Smooth muscle cell (in vitro differentiated cells): ENCODE results near the gene POM121. TPM values are rescaled to one million over a fixed set of nuclear protein-coding genes. Genes with fewer than 3 reads are reported as not detected.
A peak's percentile ranks its signal among the peaks of the same experiment; 100 is the strongest.
"Not testable (repeated sequence)": the region's sequence is repeated elsewhere in the genome, so short reads cannot be mapped to it uniquely, and the experiment has no call there.

ENCODE experiments used
- DNase-seq: peaks from one replicate; lab custom pipeline; 2025; ENCODE audit not compliant: unreplicated experiment; lab: John Stamatoyannopoulos, UW
- H2AFZ ChIP-seq: fragments of 200-600 bp; sonication (generic); 2 replicates; pipeline ENCODE4 v1.6.0; 2016; ENCODE audit warnings: antibody characterized with exemption, low read depth, mild to moderate bottlenecking
- H3F3A ChIP-seq: fragments of 200-600 bp; sonication (generic); 2 replicates; pipeline ENCODE4 v1.6.0; 2017; ENCODE audit warnings: antibody characterized with exemption, low read depth
- H3K27ac ChIP-seq: fragments of 200-600 bp; sonication (generic); 2 replicates; pipeline ENCODE4 v1.5.1; 2016; ENCODE audit warnings: low read depth, mild to moderate bottlenecking
- H3K27me3 ChIP-seq: fragments of 200-600 bp; sonication (generic); 2 replicates; pipeline ENCODE4 v1.6.1; 2016; ENCODE audit warnings: low read depth, mild to moderate bottlenecking
- H3K36me3 ChIP-seq: fragments of 200-600 bp; sonication (generic); 2 replicates; pipeline ENCODE4 v1.5.1; 2016; ENCODE audit warnings: low read depth
- H3K4me1 ChIP-seq: fragments of 200-600 bp; sonication (generic); 2 replicates; pipeline ENCODE4 v1.5.1; 2016; ENCODE audit warnings: low read depth
- H3K4me2 ChIP-seq: fragments of 200-600 bp; sonication (generic); 2 replicates; pipeline ENCODE4 v1.6.0; 2016; ENCODE audit warnings: mild to moderate bottlenecking
- H3K4me3 ChIP-seq: fragments of 200-600 bp; sonication (generic); 2 replicates; pipeline ENCODE4 v1.5.1; 2016; ENCODE audit warnings: mild to moderate bottlenecking
- H3K79me2 ChIP-seq: fragments of 200-600 bp; sonication (generic); 2 replicates; pipeline ENCODE4 v1.6.0; 2016; ENCODE audit warnings: low read depth, mild to moderate bottlenecking
- H3K9ac ChIP-seq: fragments of 200-600 bp; sonication (generic); 2 replicates; pipeline ENCODE4 v1.6.0; 2016; ENCODE audit warnings: low read depth
- H3K9me3 ChIP-seq: fragments of 200-600 bp; sonication (generic); replicated peaks from 2 replicates; pipeline ENCODE4 v1.5.1; 2016; ENCODE audit warnings: low read depth
- H4K20me1 ChIP-seq: fragments of 200-600 bp; sonication (generic); 2 replicates; pipeline ENCODE4 v1.6.0; 2016; ENCODE audit warnings: low read depth
- CTCF ChIP-seq: fragments of 200-600 bp; sonication (generic); IDR thresholded peaks from 2 replicates; pipeline ENCODE4 v1.5.1; 2017; ENCODE audit warnings: borderline replicate concordance, mild to moderate bottlenecking, antibody characterized with exemption; ENCODE audit not compliant: insufficient read depth, poor library complexity, severe bottlenecking
- WGBS: methylation state at CpG from one replicate; pipeline ENCODE4 v1.1.7; 2016; ENCODE audit warnings: low lambda C conversion rate; 5-methylcytosine and 5-hydroxymethylcytosine counted together
- polyA plus RNA-seq: library from polyadenylated mRNA; unstranded; fragments of >200 nt; fragmentation: Nextera tagmentation; extraction: Ambion mirVana; gene quantifications from 2 replicates; pipeline ENCODE4 v1.2.1, GENCODE V29; 2016
- total RNA-seq: library from RNA; depleted of rRNA; stranded (reverse); fragments of >200 nt; gene quantifications from 2 replicates; pipeline ENCODE4 v1.2.3, GENCODE V29; 2014

The POM121 gene
- total RNA-seq: 9.2 and 9.8 TPM in 2 replicates
- polyA plus RNA-seq: 11.8 and 15.3 TPM in 2 replicates

DNA sequence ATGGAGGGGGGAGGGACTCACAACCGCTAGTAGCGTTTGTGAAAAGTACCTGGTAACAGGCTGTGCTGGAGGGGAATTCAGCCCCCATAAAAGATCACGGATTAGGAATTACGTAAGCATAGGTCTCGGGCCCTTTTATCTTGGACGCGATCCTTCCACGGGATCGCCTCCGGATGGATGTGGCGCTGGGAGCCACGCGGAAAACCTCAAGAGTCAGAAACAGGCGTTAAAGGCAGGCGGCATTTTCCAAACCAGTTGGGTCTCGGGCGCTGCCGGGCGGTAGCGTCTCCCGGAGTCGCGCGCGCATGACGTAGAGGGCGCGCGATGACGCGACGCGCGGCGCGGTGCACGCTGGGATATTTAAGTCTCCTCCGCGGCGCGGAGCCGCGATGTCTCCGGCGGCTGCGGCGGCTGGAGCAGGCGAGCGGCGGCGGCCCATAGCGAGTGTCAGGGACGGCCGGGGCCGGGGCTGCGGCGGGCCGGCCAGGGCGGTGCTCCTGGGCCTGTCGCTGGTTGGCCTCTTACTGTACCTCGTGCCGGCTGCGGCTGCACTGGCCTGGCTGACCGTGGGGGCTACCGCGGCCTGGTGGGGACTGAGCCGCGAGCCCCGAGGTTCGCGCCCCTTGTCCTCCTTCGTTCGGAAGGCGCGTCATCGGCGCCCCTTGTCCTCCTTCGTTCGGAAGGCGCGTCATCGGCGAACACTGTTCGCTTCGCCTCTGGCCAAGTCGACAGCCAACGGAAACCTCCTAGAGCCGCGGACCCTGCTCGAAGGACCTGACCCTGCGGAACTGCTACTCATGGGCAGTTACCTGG, at the start of gene POM121:
POM121 (plus strand) TSS at position 363 of the 813 bp plus-strand sequence; CDS start at position 390, 27 bp downstream.
- H3K4me2 ChIP-seq: peak within 1 kb of the TSS; percentile 97
- peaks cover 6% of the 10 kb centered on the region for H4K20me1 ChIP-seq
- DNase-seq: peak; percentile 58
- H3K27me3 ChIP-seq: no peaks in the 10 kb centered on the region
- peak within 1 kb of the TSS; percentile 96 for H3K9ac ChIP-seq
- no peaks in the 10 kb centered on the region for H3F3A ChIP-seq
- peak within 1 kb of the TSS; percentile 88 for H2AFZ ChIP-seq
- H3K27ac ChIP-seq: peak within 1 kb of the TSS; percentile 95
- H3K36me3 ChIP-seq: peaks cover 5% of the 10 kb centered on the region
- TF ChIP-seq CTCF: no peak
- WGBS: under 1% methylated on average over 73 of the region's 91 CpGs
- peaks cover 11% of the 10 kb centered on the region for H3K4me1 ChIP-seq
- H3K79me2 ChIP-seq: peaks cover 59% of the 10 kb centered on the region
- H3K4me3 ChIP-seq: peak within 1 kb of the TSS; percentile 77
- no peaks in the 10 kb centered on the region for H3K9me3 ChIP-seq

- Histone ChIP-seq H3K27ac (peak overlapping the region; percentile 77), H3K9ac (peak overlapping the region; percentile 84), H4K20me1 (peaks cover 14% of the 10 kb centered on the region), H3K79me2 (peaks cover 27% of the 10 kb centered on the region), H3K4me2 (peak overlapping the region; percentile 97), H3K4me3 (peak overlapping the region; percentile 84), H2AFZ (peak overlapping the region; percentile 95)
- H3K4me1 ChIP-seq, H3K27me3 ChIP-seq, H3K36me3 ChIP-seq, H3F3A ChIP-seq, H3K9me3 ChIP-seq: not testable (repeated sequence)
- peak; percentile 33 for DNase-seq
- 2% methylated on average over 26 of the region's 59 CpGs for WGBS
These were observed 45.7 kb upstream of the POM121 start for GRCh38 chr7:72879079-72879736.

DNA sequence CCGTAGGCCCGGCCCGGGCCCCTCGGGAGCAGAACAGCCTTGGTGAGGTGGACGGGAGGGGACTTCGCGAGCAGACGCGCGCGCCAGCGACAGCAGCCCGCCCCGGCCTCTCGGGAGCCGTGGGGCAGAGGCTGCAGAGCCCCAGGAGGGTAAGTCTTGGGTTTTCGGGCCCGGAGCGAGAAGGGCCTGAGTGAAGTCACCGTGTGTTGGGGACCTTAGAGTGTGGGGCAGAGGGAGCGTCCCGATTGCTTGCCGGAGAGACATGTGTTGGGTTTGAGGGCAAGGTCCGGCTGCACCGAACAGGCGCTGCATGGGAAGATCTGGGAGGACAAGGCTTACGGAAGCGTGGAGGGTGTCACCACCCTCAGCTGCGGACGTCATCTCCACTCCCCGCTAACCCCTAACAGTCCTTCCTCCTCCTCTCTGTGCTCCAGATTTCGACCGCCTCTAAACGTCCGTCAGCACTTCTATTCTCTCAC, 45.1 kb upstream of the POM121 start:
- H3F3A ChIP-seq: not testable (repeated sequence)
- peak; percentile 3 for DNase-seq
- peak overlapping the region; percentile 30 for H2AFZ ChIP-seq

GRCh38 chr7:72891750-72892149, 33.1 kb upstream of the POM121 start:
- H3F3A ChIP-seq, H3K27me3 ChIP-seq, H3K36me3 ChIP-seq, H3K4me1 ChIP-seq, H3K27ac ChIP-seq, H2AFZ ChIP-seq, H3K9ac ChIP-seq, H3K4me2 ChIP-seq, H3K9me3 ChIP-seq, DNase-seq, H3K4me3 ChIP-seq: not testable (repeated sequence)
- WGBS: 96% methylated on average over 4 of the region's 4 CpGs
- Histone ChIP-seq H4K20me1 (peaks cover 25% of the 10 kb centered on the region), H3K79me2 (peaks cover 20% of the 10 kb centered on the region)

More for the DNA sequence above, 45.1 kb upstream of the POM121 start:
- H3K36me3 ChIP-seq, H3K4me1 ChIP-seq, H3K27me3 ChIP-seq, H3K9me3 ChIP-seq: not testable (repeated sequence)
- H3K27ac ChIP-seq: peak overlapping the region; percentile 77
- WGBS: under 1% methylated on average over 35 of the region's 35 CpGs
- peaks cover 33% of the 10 kb centered on the region for H3K79me2 ChIP-seq
- peak overlapping the region; percentile 97 for H3K4me2 ChIP-seq
- H4K20me1 ChIP-seq: peaks cover 14% of the 10 kb centered on the region
- H3K9ac ChIP-seq: peak overlapping the region; percentile 84
- H3K4me3 ChIP-seq: peak overlapping the region; percentile 84

GRCh38 chr7:72904740-72905139, 20.2 kb upstream of the POM121 start:
- H3K27me3 ChIP-seq, H3K9ac ChIP-seq, H3K27ac ChIP-seq, H3K4me3 ChIP-seq, H3K36me3 ChIP-seq, H3F3A ChIP-seq, H2AFZ ChIP-seq, H3K4me1 ChIP-seq, DNase-seq, H3K4me2 ChIP-seq, H3K9me3 ChIP-seq: not testable (repeated sequence)
- Histone ChIP-seq H4K20me1 (peaks cover 41% of the 10 kb centered on the region), H3K79me2 (peaks cover 42% of the 10 kb centered on the region)
- WGBS: 94% methylated on average over 6 of the region's 6 CpGs

DNA sequence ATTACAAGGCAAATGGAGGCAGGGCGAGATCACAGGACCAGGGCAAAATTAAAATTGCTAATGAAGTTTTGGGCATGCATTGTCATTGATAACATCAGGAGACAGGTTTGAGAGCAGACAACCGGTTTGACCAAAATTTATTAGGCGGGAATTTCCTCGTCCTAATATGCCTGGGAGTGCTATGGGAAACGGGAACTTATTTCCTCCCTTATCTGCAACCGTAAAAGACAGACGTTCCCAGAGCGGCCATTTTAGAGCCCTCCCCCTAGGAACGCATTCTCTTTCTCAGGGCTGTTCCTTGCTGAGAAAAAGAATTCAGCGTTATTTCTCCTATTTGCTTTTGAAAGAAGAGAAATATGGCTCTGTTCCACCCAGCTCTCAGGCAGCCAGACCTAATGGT, 16.5 kb upstream of the POM121 start:
- not testable (repeated sequence) for H3K4me1 ChIP-seq, H3F3A ChIP-seq, H3K27ac ChIP-seq, H3K36me3 ChIP-seq, H3K27me3 ChIP-seq, H3K4me3 ChIP-seq, H3K9ac ChIP-seq, H3K9me3 ChIP-seq, H2AFZ ChIP-seq, H3K4me2 ChIP-seq, DNase-seq
- WGBS: 84% methylated on average over 10 of the region's 10 CpGs
- peaks cover 45% of the 10 kb centered on the region for H3K79me2 ChIP-seq
- peaks cover 41% of the 10 kb centered on the region for H4K20me1 ChIP-seq

GRCh38 chr7:72911395-72911794, 13.5 kb upstream of the POM121 start:
- not testable (repeated sequence) for H2AFZ ChIP-seq, H3K27me3 ChIP-seq, H3K36me3 ChIP-seq, H3K9me3 ChIP-seq, H3K4me1 ChIP-seq, DNase-seq, H3K4me3 ChIP-seq, H3K4me2 ChIP-seq, H3K9ac ChIP-seq, H3F3A ChIP-seq, H3K27ac ChIP-seq
- Histone ChIP-seq H4K20me1 (peaks cover 58% of the 10 kb centered on the region), H3K79me2 (peaks cover 46% of the 10 kb centered on the region)
- 98% methylated on average over 9 of the region's 12 CpGs for WGBS
